H1 (cell line): Measurements from ENCODE around the gene DIP2C. TPM values are rescaled to one million over a fixed set of nuclear protein-coding genes. Genes with fewer than 3 reads are reported as not detected.

Experiments
- CTCF ChIA-PET: fragments of 300-600 bp; sonication (Branson Sonifier 250); formaldehyde crosslinking; loops from one replicate; lab custom pipeline; 2021; ENCODE audit not compliant: partially characterized antibody; lab: Charles Lee
- POLR2A ChIA-PET: fragments of 300-600 bp; sonication (Branson Sonifier 250); formaldehyde crosslinking; loops from one replicate; lab custom pipeline; 2021; ENCODE audit warnings: inconsistent platforms; ENCODE audit not compliant: partially characterized antibody; lab: Charles Lee
- DNase-seq, 2 experiments: peaks; one replicate each; pipeline versions ENCODE4 v3.0.0 to v3.0.0-alpha.2; 2010 to 2022; ENCODE audit warnings: low spot score in 2 of 2, low read depth in 1 of 2, mixed read lengths in 1 of 2
- FAIRE-seq: peaks from 2 replicates; lab custom pipeline; 2011; peaks lifted over from hg19 to GRCh38; lab: Jason Lieb, UNC
- H2AFZ ChIP-seq: 2 replicates; pipeline ENCODE4 v1.8.1; 2012; ENCODE audit warnings: low read length, inconsistent platforms
- H2AK5ac ChIP-seq: 2 replicates; pipeline ENCODE4 v1.6.1; 2013; ENCODE audit warnings: low read depth, low read length
- H2BK120ac ChIP-seq: replicated peaks from 2 replicates; pipeline ENCODE3; 2013; ENCODE audit warnings: low read depth, low read length, inconsistent platforms
- H2BK12ac ChIP-seq: 2 replicates; pipeline ENCODE4 v1.6.1; 2013; ENCODE audit warnings: low read depth, low read length
- H2BK15ac ChIP-seq: 2 replicates; pipeline ENCODE4 v1.6.1; 2013; ENCODE audit warnings: low read length
- H2BK20ac ChIP-seq: 2 replicates; pipeline ENCODE4 v1.6.1; 2013; ENCODE audit warnings: low read length
- H2BK5ac ChIP-seq: 2 replicates; pipeline ENCODE4 v1.6.1; 2013; ENCODE audit warnings: low read depth, low read length
- H3K14ac ChIP-seq: 2 replicates; pipeline ENCODE4 v1.6.1; 2013; ENCODE audit warnings: inconsistent platforms; ENCODE audit not compliant: insufficient read length
- H3K18ac ChIP-seq: 2 replicates; pipeline ENCODE4 v1.6.1; 2013; ENCODE audit warnings: low read length; ENCODE audit errors: extremely low read depth
- H3K23ac ChIP-seq: 2 replicates; pipeline ENCODE4 v1.6.1; 2013; ENCODE audit warnings: inconsistent platforms; ENCODE audit not compliant: insufficient read length
- H3K23me2 ChIP-seq: 2 replicates; pipeline ENCODE4 v1.6.1; 2013; ENCODE audit warnings: low read depth, low read length
- H3K27ac ChIP-seq: 2 replicates; pipeline ENCODE4 v1.6.1; 2011; ENCODE audit warnings: low read depth, low read length, inconsistent platforms
- H3K27me3 ChIP-seq, 4 experiments: replicated peaks in 1 of 4; 1 replicate in 1 of 4; 2 replicates in 3 of 4; pipeline versions ENCODE4 v1.6.1 to v1.8.1; 2011 to 2013; ENCODE audit warnings: low read length in 3 of 4, mild to moderate bottlenecking in 3 of 4, inconsistent platforms in 2 of 4, mixed read lengths in 2 of 4, moderate library complexity in 1 of 4; ENCODE audit not compliant: control insufficient read depth in 3 of 4, insufficient read depth in 3 of 4; ENCODE audit errors: extremely low read depth in 1 of 4
- H3K36me3 ChIP-seq, 4 experiments: 2 replicates each; pipeline versions ENCODE4 v1.6.1 to v1.8.1; 2011 to 2013; ENCODE audit warnings: mild to moderate bottlenecking in 4 of 4, low read length in 3 of 4, moderate library complexity in 2 of 4, control low read depth in 1 of 4, inconsistent platforms in 1 of 4; ENCODE audit not compliant: insufficient read depth in 4 of 4, control insufficient read depth in 2 of 4
- H3K4ac ChIP-seq: replicated peaks from 2 replicates; pipeline ENCODE3; 2013; ENCODE audit warnings: low read length, low read depth, mixed read lengths, inconsistent platforms; ENCODE audit not compliant: insufficient read length
- H3K4me1 ChIP-seq, 4 experiments: replicated peaks in 1 of 4; 1 replicate in 1 of 4; 2 replicates in 3 of 4; pipeline versions ENCODE4 v1.6.1 to v1.8.1; 2011 to 2013; ENCODE audit warnings: low read length in 3 of 4, inconsistent platforms in 2 of 4, mixed read lengths in 1 of 4; ENCODE audit not compliant: insufficient read depth in 4 of 4, control insufficient read depth in 3 of 4
- H3K4me2 ChIP-seq, 2 experiments: 2 replicates each; pipeline versions ENCODE4 v1.6.1 to v1.8.1; 2011 to 2013; ENCODE audit warnings: low read depth in 2 of 2, low read length in 2 of 2, control low read depth in 1 of 2, inconsistent platforms in 1 of 2, mild to moderate bottlenecking in 1 of 2; ENCODE audit not compliant: insufficient read depth in 1 of 2
- H3K4me3 ChIP-seq, 4 experiments: fragments of 200-600, 300-600 bp in 1 of 4; sonication (generic), shearing (Covaris generic), sonication (Bioruptor Twin) in 1 of 4; 2 replicates each; pipeline versions ENCODE4 v1.5.1 to v1.8.1; 2011 to 2016; ENCODE audit warnings: low read length in 4 of 4, low read depth in 3 of 4, control low read depth in 2 of 4, inconsistent platforms in 2 of 4, mild to moderate bottlenecking in 2 of 4, mixed read lengths in 1 of 4, moderate library complexity in 1 of 4; ENCODE audit not compliant: insufficient read depth in 2 of 4; ENCODE audit errors: extremely low read depth in 1 of 4
- H3K56ac ChIP-seq: replicated peaks from 2 replicates; pipeline ENCODE3; 2013; ENCODE audit warnings: low read depth, mild to moderate bottlenecking, mixed read lengths, low read length, inconsistent platforms; ENCODE audit not compliant: insufficient read length
- H3K79me1 ChIP-seq: 2 replicates; pipeline ENCODE4 v1.6.1; 2013; ENCODE audit warnings: low read depth, low read length, control low read depth
- H3K79me2 ChIP-seq, 2 experiments: 2 replicates each; pipeline versions ENCODE4 v1.6.1 to v1.8.1; 2012 to 2013; ENCODE audit warnings: low read length in 2 of 2, mild to moderate bottlenecking in 2 of 2, inconsistent platforms in 1 of 2; ENCODE audit not compliant: insufficient read depth in 2 of 2, control insufficient read depth in 1 of 2
- H3K9ac ChIP-seq, 4 experiments: replicated peaks in 1 of 4; 1 replicate in 1 of 4; 2 replicates in 3 of 4; pipeline versions ENCODE4 v1.6.1 to v1.8.1; 2011 to 2013; ENCODE audit warnings: low read depth in 3 of 4, low read length in 3 of 4, control low read depth in 2 of 4, mild to moderate bottlenecking in 2 of 4, moderate library complexity in 2 of 4, inconsistent platforms in 1 of 4; ENCODE audit errors: extremely low read depth in 1 of 4
- H3K9me3 ChIP-seq, 2 experiments: 2 replicates each; pipeline versions ENCODE4 v1.6.1 to v1.8.1; 2012 to 2013; ENCODE audit warnings: mild to moderate bottlenecking in 2 of 2, moderate library complexity in 2 of 2, control low read depth in 1 of 2, inconsistent platforms in 1 of 2, low read depth in 1 of 2, low read length in 1 of 2, mixed read lengths in 1 of 2; ENCODE audit not compliant: insufficient read depth in 2 of 2
- H4K20me1 ChIP-seq, 2 experiments: replicated peaks in 1 of 2; 2 replicates each; pipeline versions ENCODE3 to v1.8.1; 2011 to 2013; ENCODE audit warnings: inconsistent platforms in 2 of 2, low read length in 2 of 2, mild to moderate bottlenecking in 1 of 2; ENCODE audit not compliant: insufficient read depth in 2 of 2, control insufficient read depth in 1 of 2
- H4K5ac ChIP-seq: 2 replicates; pipeline ENCODE4 v1.6.1; 2013; ENCODE audit warnings: low read length, low read depth, mixed read lengths, inconsistent platforms; ENCODE audit not compliant: insufficient read length
- H4K8ac ChIP-seq: 2 replicates; pipeline ENCODE4 v1.8.0; 2013; ENCODE audit warnings: mild to moderate bottlenecking, moderate library complexity, low read length, inconsistent platforms; ENCODE audit not compliant: insufficient read depth; ENCODE audit errors: extremely low read depth
- H4K91ac ChIP-seq: replicated peaks from 2 replicates; pipeline ENCODE3; 2013; ENCODE audit warnings: low read length, mixed read lengths, inconsistent platforms; ENCODE audit not compliant: insufficient read length
- BACH1 ChIP-seq: IDR thresholded peaks from 2 replicates; pipeline ENCODE4 v1.6.1; 2012; ENCODE audit warnings: low read length, improper control_type of control experiment
- CREB1 ChIP-seq: IDR thresholded peaks from 2 replicates; pipeline ENCODE4 v1.6.1; 2012; ENCODE audit warnings: inconsistent platforms
- EZH2 ChIP-seq: fragments of 200-600 bp; sonication (generic); IDR thresholded peaks from 2 replicates; pipeline ENCODE4 v1.7.1; 2012; ENCODE audit warnings: low read depth, mild to moderate bottlenecking, moderate library complexity, low read length, inconsistent platforms; ENCODE audit not compliant: severe bottlenecking
- KDM5A ChIP-seq: fragments of 200-600 bp; IDR thresholded peaks from 2 replicates; pipeline ENCODE4 v1.7.1; 2012; ENCODE audit warnings: mild to moderate bottlenecking, low read length, inconsistent platforms, mixed read lengths
- NANOG ChIP-seq: IDR thresholded peaks from 2 replicates; pipeline ENCODE4 v1.6.1; 2011; ENCODE audit warnings: low read length, low read depth, mild to moderate bottlenecking, inconsistent platforms; ENCODE audit not compliant: insufficient read depth, poor library complexity, severe bottlenecking
- POU5F1 ChIP-seq: IDR thresholded peaks from 2 replicates; pipeline ENCODE4 v1.6.1; 2011; ENCODE audit warnings: low read depth, mild to moderate bottlenecking, low read length, moderate library complexity
- SIRT6 ChIP-seq: IDR thresholded peaks from one replicate; pipeline ENCODE4 v1.7.1; 2012; ENCODE audit warnings: low read length, inconsistent platforms
- SIX5 ChIP-seq: IDR thresholded peaks from 2 replicates; pipeline ENCODE4 v1.6.1; 2011; ENCODE audit warnings: mild to moderate bottlenecking, low read depth, low read length
- TAF7 ChIP-seq: optimal IDR thresholded peaks from 2 replicates; pipeline ENCODE3; 2011; ENCODE audit warnings: low read depth, mild to moderate bottlenecking, inconsistent platforms, low read length, moderate library complexity, borderline replicate concordance
- ZNF274 ChIP-seq: IDR thresholded peaks from 2 replicates; pipeline ENCODE4 v1.7.0; 2012; ENCODE audit warnings: low read length, borderline replicate concordance; ENCODE audit errors: extremely low read depth
- WGBS, 2 experiments: shearing (Covaris generic) in 1 of 2; methylation state at CpG; one replicate each; pipeline versions ENCODE4 v1.1.6 to v1.1.7; 2013 to 2015; ENCODE audit warnings: low lambda C conversion rate in 2 of 2, mixed read lengths in 2 of 2, inconsistent platforms in 1 of 2, low coverage in 1 of 2, missing lambda C conversion rate in 1 of 2; ENCODE audit not compliant: insufficient replicate concordance in 2 of 2, insufficient coverage in 1 of 2, insufficient read length in 1 of 2; ENCODE audit errors: extremely low coverage in 1 of 2, missing lambda C conversion rate in 1 of 2; 5-methylcytosine and 5-hydroxymethylcytosine counted together
- polyA plus RNA-seq, 7 experiments: library from polyadenylated mRNA; depleted of rRNA in 3 of 7; stranded (reverse) in 5 of 7; unstranded in 2 of 7; fragments of >200 nt in 5 of 7; fragments of 200-250 nt in 2 of 7; gene quantifications; 1 replicate in 5 of 7; 2 replicates in 1 of 7; 4 replicates in 1 of 7; pipeline versions ENCODE4 v1.2.1 to v1.2.3, GENCODE V29; 2011 to 2013; ENCODE audit warnings: missing spikeins in 2 of 7, mixed read lengths in 2 of 7
- total RNA-seq: library from RNA; stranded (reverse); fragmentation: NEBNext Ultra II Directional; extraction: Animal tissue kit (Norgen Biotek cat#: 25700); gene quantifications from 2 replicates; pipeline ENCODE4 v1.2.1, GENCODE V29; 2021
- TF ChIP-seq, protein P1 (sequence below): IDR thresholded peaks from 2 replicates; pipeline ENCODE4 v1.6.1; 2011; ENCODE audit warnings: low read depth, mild to moderate bottlenecking, low read length; ENCODE audit not compliant: insufficient read depth
- TF ChIP-seq, protein P2 (sequence below), 3 experiments: IDR thresholded peaks; 1 replicate in 2 of 3; 2 replicates in 1 of 3; pipeline versions ENCODE4 v1.5.1 to v1.6.1; 2011; ENCODE audit warnings: low read length in 3 of 3, mild to moderate bottlenecking in 3 of 3, inconsistent platforms in 2 of 3, low read depth in 1 of 3, moderate library complexity in 1 of 3; ENCODE audit not compliant: insufficient read depth in 1 of 3; ENCODE audit errors: control extremely low read depth in 1 of 3

DIP2C gene
- total and polyA plus RNA-seq, 2 of the 8 experiments (the other 6 are each of a cell fraction or from before 2014, with no cell fraction given) = 3.8 to 9.3 TPM

DNA sequence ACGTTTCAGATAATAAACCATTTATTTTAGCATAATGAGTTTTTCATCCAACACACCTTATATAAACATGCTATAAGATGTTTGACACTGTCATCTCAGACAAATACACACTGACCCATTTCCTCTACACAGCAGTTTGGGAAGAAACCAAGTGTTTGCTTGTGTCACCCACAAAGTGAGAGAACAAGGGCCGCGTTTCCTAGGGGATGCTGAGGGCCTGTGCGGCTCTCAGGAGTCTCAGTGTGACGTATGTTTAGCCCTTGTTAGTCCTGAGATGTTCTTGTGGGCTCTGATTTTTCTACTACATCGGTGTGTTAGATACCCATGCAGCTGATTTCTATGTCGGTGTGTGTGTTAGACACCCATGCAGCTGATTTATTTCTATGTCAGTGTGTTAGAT, 266.3 kb downstream of the DIP2C start:
- FAIRE-seq = no peak
- Histone ChIP-seq H4K8ac (no peak overlapping the region), H3K9me3 (no peaks in the 10 kb centered on the region)
- no peak for TF ChIP-seq CREB1
- TF ChIP-seq, protein P1, sequence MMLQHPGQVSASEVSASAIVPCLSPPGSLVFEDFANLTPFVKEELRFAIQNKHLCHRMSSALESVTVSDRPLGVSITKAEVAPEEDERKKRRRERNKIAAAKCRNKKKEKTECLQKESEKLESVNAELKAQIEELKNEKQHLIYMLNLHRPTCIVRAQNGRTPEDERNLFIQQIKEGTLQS = no peak
- no peak for TF ChIP-seq ZNF274
- no peak for TF ChIP-seq BACH1
- TF ChIP-seq SIRT6 = no peak
- TF ChIP-seq KDM5A = no peak
- no peak for TF ChIP-seq SIX5
- TF ChIP-seq POU5F1 = no peak
- TF ChIP-seq TAF7 = no peak
- no peak for TF ChIP-seq EZH2
- TF ChIP-seq NANOG = no peak
- TF ChIP-seq, protein P2, sequence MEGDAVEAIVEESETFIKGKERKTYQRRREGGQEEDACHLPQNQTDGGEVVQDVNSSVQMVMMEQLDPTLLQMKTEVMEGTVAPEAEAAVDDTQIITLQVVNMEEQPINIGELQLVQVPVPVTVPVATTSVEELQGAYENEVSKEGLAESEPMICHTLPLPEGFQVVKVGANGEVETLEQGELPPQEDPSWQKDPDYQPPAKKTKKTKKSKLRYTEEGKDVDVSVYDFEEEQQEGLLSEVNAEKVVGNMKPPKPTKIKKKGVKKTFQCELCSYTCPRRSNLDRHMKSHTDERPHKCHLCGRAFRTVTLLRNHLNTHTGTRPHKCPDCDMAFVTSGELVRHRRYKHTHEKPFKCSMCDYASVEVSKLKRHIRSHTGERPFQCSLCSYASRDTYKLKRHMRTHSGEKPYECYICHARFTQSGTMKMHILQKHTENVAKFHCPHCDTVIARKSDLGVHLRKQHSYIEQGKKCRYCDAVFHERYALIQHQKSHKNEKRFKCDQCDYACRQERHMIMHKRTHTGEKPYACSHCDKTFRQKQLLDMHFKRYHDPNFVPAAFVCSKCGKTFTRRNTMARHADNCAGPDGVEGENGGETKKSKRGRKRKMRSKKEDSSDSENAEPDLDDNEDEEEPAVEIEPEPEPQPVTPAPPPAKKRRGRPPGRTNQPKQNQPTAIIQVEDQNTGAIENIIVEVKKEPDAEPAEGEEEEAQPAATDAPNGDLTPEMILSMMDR (IDR thresholded peaks at IDR 0.05; ENCODE audit: control extremely low read depth in 1 of 3, insufficient read depth in 1 of 3, low read depth in 1 of 3, low read length in 3 of 3) = no peak

More for the DNA sequence above, 266.3 kb downstream of the DIP2C start:
- H3K56ac ChIP-seq = no peak overlapping the region
- WGBS, 2 experiments = 97% methylated on average over 7 of the region's 7 CpGs; no CpG with 5 or more reads in 1 of the 2 experiments
- POLR2A ChIA-PET = no interaction called here
- H3K36me3 ChIP-seq = no peaks in the 10 kb centered on the region
- H2AK5ac ChIP-seq = no peak overlapping the region
- no peak overlapping the region for H4K91ac ChIP-seq
- no peak overlapping the region for H3K23ac ChIP-seq
- H3K4me1 ChIP-seq = no peaks in the 10 kb centered on the region
- H3K27me3 ChIP-seq = no peaks in the 10 kb centered on the region
- H2BK12ac ChIP-seq = no peak overlapping the region
- no peak overlapping the region for H3K14ac ChIP-seq
- H2AFZ ChIP-seq = no peak overlapping the region
- no peak overlapping the region for H2BK120ac ChIP-seq
- CTCF ChIA-PET = interaction anchor here (0.7 kb wide), 1 partner anchor 366 kb away, joined by 3 read pairs; no protein-coding TSS in a partner anchor
- no peaks in the 10 kb centered on the region for H3K23me2 ChIP-seq
- peaks cover 0 to 1% of the 10 kb centered on the region in 2 experiments for H4K20me1 ChIP-seq
- peaks cover 3% of the 10 kb centered on the region; the same call in 1 of the 2 replicates for H3K79me1 ChIP-seq
- H3K9ac ChIP-seq = no peak overlapping the region
- H3K4me3 ChIP-seq = no peak overlapping the region
- H2BK5ac ChIP-seq = no peak overlapping the region
- no peak overlapping the region for H4K5ac ChIP-seq
- H3K79me2 ChIP-seq = no peaks in the 10 kb centered on the region
- no peak overlapping the region for H3K18ac ChIP-seq
- H2BK20ac ChIP-seq = no peak overlapping the region
- no peak overlapping the region for H3K4me2 ChIP-seq
- no peak for DNase-seq
- no peak overlapping the region for H2BK15ac ChIP-seq
- no peak overlapping the region for H3K4ac ChIP-seq
- no peak overlapping the region for H3K27ac ChIP-seq
